Cardiac fibroblast (primary cell): ENCODE results near the gene COL19A1.

Experiments used
- DNase-seq, 2 donors: peaks; one replicate each; pipeline versions ENCODE4 v3.0.0 to v3.0.0-alpha.2; 2010; ENCODE audit warnings: low read depth in 2 of 2
- H3K4me3 ChIP-seq, 2 donors: replicated peaks in 1 of 2; 1 replicate in 1 of 2; 2 replicates in 1 of 2; pipeline ENCODE4 v1.5.1; 2011; ENCODE audit warnings: low read depth in 2 of 2, low read length in 2 of 2, mild to moderate bottlenecking in 2 of 2, moderate library complexity in 1 of 2
- TF ChIP-seq, protein P1 (sequence below): IDR thresholded peaks from one replicate; pipeline ENCODE4 v1.5.1; 2011; ENCODE audit warnings: low read depth, mild to moderate bottlenecking, low read length, inconsistent platforms

COL19A1 gene

DNA sequence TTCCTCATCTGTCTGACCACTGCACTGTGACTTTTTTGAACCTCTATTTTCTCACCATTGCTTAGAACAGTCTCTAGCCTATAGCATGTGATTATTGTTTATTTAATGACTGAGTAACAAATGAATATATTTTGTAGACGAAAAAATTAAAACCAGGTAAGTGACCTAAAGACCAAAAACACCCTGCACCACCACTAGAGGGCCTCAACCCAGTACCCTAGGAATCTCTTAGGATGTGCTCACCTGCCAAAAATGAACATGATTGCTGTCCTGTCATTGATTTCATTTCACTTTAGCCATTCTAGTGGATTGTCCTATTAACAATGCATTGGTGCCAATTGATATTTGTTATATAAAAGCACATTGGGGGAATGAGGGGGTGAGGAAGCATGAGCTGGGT lies 237.4 kb downstream of the COL19A1 start:
- TF ChIP-seq, protein P1, sequence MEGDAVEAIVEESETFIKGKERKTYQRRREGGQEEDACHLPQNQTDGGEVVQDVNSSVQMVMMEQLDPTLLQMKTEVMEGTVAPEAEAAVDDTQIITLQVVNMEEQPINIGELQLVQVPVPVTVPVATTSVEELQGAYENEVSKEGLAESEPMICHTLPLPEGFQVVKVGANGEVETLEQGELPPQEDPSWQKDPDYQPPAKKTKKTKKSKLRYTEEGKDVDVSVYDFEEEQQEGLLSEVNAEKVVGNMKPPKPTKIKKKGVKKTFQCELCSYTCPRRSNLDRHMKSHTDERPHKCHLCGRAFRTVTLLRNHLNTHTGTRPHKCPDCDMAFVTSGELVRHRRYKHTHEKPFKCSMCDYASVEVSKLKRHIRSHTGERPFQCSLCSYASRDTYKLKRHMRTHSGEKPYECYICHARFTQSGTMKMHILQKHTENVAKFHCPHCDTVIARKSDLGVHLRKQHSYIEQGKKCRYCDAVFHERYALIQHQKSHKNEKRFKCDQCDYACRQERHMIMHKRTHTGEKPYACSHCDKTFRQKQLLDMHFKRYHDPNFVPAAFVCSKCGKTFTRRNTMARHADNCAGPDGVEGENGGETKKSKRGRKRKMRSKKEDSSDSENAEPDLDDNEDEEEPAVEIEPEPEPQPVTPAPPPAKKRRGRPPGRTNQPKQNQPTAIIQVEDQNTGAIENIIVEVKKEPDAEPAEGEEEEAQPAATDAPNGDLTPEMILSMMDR = peak; percentile 51
- no peak for DNase-seq
- H3K4me3 ChIP-seq = no peak overlapping the region

DNA sequence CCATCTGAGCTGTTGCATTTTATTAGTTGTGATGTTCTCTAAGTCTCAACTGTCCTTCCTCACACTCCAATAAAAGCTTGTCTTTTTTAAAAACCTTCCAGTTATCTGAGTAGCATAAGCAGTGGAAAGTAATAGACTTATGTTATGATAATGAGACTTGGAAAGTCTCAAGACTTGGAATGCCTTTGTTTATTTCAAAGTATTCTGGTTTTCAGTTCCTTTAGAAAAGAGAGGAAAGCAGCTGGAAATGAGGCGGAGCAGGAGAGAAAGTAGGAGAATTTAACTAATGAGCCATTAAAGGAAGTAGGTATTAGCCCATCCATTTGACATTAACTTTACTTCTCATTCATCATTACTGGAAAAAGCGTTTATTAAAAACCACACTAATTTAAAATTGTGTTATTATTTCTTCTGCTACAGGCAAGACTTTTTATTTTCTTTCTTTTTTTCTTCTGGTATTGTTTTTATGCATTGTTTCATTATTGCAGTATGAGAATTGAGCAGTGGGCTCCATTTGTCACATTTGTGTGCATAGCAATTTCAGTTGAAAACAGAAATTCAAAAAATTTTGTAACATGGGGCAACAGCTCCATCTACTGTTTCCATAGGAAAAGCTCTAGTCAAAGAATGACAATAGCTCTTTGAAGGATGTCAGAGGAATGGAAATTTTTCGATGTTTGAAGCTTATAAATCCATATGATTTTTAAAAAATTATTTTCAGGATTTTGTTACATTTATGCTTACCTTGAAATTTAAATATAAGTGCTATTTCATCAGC lies 241.7 kb downstream of the COL19A1 start:
- TF ChIP-seq, protein P1 = peak; percentile 65
- DNase-seq = peak; percentile 58 to 72
- no peak overlapping the region for H3K4me3 ChIP-seq

DNA sequence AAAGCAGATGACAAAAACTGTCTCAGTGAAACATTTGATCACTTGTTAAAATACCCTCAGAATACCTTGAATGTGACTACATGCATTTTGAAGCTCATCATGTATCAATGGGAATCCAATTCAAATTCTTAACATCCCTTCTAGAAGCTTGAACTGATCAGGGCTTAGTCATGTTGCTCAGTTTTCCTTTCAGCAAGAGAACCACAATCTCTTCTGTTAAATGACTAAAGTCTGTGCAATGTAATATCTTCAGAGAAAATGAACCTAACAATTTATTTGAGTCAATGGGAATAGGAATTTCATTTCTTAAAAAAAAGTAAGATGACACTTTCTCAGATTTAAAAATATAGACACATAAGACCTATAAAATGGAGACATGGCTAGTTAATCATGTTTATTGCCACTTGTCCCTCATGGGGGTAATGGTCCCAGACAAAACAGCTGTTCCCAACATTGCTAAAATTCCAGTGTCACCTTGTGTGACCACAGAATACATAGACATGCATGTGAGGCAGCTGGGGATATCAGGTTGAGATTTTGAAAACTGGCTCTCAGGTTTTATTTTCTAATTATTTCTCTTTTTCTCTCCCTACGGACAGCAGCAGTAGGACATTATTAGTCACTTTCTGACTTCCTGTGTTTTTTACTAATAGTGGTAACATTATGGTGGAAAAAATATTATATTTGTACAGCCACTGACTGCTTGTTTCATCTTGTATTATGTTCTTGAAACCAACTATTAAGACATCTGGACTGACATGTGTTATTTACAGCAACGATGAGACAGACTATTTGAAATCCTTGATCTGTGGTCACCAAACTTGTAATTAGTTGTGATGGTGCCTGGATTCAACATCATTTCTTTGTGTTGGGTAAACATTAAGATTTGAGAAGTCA lies 244.0 kb downstream of the COL19A1 start:
- peak in 1 of 2 donors; percentile 68 for DNase-seq
- TF ChIP-seq, protein P1 = no peak

DNA sequence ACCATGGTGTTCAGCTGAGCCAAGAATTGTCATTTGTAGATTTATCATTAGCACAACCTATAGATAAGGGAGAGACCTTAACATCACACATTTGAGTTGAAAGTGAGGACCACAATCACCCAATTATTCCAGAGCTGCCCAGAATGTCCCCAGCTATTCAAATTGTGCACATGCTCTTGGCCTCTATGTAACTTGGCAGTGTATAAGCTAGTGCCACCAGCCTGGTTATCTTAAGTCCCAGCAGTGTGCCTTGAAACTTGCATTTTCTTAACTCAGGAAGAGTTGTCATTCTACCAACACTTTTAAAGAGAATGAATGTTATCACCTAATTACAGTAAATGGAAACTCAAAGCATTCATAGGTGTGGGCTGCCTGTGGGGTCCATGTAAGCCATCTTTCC lies 245.4 kb downstream of the COL19A1 start:
- TF ChIP-seq, protein P1 = no peak
- DNase-seq = no peak
- no peak overlapping the region for H3K4me3 ChIP-seq

More for the DNA sequence above, 244.0 kb downstream of the COL19A1 start:
- H3K4me3 ChIP-seq = no peak overlapping the region

DNA sequence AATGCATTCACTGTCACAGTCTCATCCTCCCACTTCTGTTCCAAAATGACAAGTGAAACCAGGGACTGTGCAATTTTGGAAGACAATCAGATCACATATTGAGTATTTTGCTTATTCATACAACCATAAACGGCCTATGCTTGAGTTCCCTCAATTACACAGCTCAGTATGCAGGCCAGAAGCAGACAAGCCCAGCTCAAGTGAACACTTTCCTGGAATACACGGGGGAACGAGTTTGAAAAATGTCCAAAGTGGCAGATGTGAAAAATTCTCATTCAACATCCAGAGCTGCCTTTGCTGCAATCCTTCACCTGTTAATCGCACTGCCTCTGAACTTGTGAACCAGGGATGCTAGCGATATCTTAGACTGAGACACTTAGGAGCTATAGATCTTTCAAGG lies 246.4 kb downstream of the COL19A1 start:
- TF ChIP-seq, protein P1 = no peak
- no peak for DNase-seq
- no peak overlapping the region for H3K4me3 ChIP-seq

DNA sequence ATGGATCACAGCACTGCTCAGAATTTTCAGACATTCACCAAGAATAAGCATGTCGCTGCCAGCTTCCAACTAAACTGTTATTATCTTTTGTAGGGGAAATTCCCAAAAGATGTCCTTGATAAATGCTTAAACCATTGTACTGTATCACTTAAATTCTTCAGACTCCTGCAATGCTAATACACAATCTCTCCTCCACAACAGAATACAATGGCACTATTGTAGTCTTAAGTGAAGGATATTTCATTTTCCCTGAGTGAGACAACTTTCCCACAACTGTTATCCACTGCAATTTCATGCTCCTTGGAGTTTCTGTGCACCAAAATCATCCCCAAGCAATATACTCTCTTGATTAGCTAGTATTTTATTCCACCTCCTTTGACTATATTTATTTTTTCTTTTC lies 246.8 kb downstream of the COL19A1 start:
- TF ChIP-seq, protein P1 = no peak
- no peak for DNase-seq
- H3K4me3 ChIP-seq = no peak overlapping the region
